Prostate gland (tissue), 2 donors: ENCODE measurements around the gene EFCAB14.

Experiments
- CTCF ChIP-seq, 4 experiments: fragments of 200-600 bp in 2 of 4; fragments of 450-650 bp in 2 of 4; sonication (generic) in 2 of 4; IDR thresholded peaks; 1 replicate in 3 of 4; 2 replicates in 1 of 4; pipeline ENCODE4 v1.5.1; 2016 to 2019; ENCODE audit warnings: antibody characterized with exemption in 4 of 4, mild to moderate bottlenecking in 2 of 4, moderate library complexity in 2 of 4
- POLR2A ChIP-seq: fragments of 450-650 bp; IDR thresholded peaks from one replicate; pipeline ENCODE4 v1.6.1; 2016; ENCODE audit warnings: antibody characterized with exemption, mild to moderate bottlenecking

DNA sequence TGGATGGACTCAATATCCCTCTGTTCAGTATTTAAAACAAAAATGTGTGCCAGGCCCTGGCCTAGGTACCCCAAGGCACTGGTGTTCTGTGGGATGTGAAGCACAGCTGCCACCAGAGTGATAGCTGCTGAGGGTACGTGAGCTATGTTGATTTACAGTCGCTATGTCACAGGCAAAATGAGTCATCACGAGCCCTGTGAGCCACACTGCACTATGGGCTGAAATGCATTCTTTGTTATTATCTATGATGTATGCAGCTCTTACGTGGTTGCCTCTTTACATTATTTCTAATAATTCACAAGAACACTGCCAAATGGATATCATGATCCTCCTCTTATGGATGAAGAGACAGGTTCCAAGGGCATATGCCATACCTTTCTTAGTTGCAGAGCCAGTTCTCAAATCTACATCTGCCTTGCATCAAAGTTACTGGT, 45.1 kb downstream of the EFCAB14 start:
- TF ChIP-seq CTCF (IDR thresholded peaks at IDR 0.05): no peak
- no peak for TF ChIP-seq POLR2A
